Measurements from ENCODE around the gene MOCS2. TPM values are rescaled to one million over a fixed set of nuclear protein-coding genes. Genes with fewer than 3 reads are reported as not detected.

Gene MOCS2
- total and polyA plus RNA-seq, 4 donors = 25.3 to 71.0 (median 26.8) TPM

DNA sequence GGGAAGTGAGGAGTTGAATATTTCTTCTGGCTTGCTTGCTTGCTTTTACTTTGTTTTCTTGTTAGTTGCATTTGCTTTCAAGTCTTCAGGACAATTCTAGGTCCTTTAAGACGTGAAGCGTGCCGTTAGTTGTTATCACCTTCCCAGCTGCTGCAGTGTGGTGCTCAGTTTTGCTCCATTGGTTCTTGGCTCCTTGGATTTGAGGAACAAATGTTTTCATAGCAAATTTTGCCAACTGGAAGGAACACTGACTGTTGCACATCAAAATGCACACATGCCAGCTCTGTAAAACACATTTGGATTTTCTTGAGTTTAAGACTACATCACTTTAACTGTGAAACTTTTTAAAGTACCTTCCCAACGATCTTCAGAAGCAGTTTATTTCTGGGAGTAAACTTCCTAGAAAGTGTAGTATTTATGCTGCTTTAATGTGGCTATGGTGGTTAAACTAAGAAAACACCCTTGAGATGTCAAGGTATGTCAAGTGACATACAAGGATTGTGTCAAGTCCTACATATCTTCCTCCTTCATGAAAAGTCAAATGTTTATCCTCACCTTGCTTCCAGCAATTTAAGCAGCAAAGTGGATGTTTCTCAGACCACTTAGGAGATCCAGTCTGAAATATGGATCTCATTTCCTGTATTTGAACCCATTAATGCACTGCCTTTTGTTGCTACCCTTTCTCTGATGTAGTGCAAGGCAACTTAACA, 24.9 kb downstream of the MOCS2 start:
- Histone ChIP-seq H3K27me3 (ENCODE audit: control insufficient read depth in 3 of 3, insufficient read depth in 3 of 3, low read length in 2 of 3) (no peaks in the 10 kb centered on the region), H3K9ac (ENCODE audit: insufficient read depth in 1 of 2, low read length in 2 of 2) (no peak overlapping the region), H3K9me3 (ENCODE audit: control insufficient read depth in 4 of 4, insufficient read depth in 3 of 4, low read length in 3 of 4) (no peaks in the 10 kb centered on the region), H3K36me3 (ENCODE audit: control insufficient read depth in 4 of 4, insufficient read depth in 4 of 4, low read length in 4 of 4) (peaks cover 0 to 9% (median 0%) of the 10 kb centered on the region in 4 donors), H3K27ac (ENCODE audit: low read depth in 1 of 2, low read length in 1 of 2) (no peak overlapping the region), H3K4me3 (no peak overlapping the region), H3K4me1 (ENCODE audit: control insufficient read depth in 5 of 5, insufficient read depth in 5 of 5, low read length in 5 of 5) (no peaks in the 10 kb centered on the region)
- DNase-seq (peak in 1 of 3 donors; percentile 49), ATAC-seq (ENCODE audit: insufficient read depth, low FRiP score) (peak; percentile 56)
- TF ChIP-seq, protein P1, sequence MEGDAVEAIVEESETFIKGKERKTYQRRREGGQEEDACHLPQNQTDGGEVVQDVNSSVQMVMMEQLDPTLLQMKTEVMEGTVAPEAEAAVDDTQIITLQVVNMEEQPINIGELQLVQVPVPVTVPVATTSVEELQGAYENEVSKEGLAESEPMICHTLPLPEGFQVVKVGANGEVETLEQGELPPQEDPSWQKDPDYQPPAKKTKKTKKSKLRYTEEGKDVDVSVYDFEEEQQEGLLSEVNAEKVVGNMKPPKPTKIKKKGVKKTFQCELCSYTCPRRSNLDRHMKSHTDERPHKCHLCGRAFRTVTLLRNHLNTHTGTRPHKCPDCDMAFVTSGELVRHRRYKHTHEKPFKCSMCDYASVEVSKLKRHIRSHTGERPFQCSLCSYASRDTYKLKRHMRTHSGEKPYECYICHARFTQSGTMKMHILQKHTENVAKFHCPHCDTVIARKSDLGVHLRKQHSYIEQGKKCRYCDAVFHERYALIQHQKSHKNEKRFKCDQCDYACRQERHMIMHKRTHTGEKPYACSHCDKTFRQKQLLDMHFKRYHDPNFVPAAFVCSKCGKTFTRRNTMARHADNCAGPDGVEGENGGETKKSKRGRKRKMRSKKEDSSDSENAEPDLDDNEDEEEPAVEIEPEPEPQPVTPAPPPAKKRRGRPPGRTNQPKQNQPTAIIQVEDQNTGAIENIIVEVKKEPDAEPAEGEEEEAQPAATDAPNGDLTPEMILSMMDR (IDR thresholded peaks at IDR 0.05; ENCODE audit: control extremely low read depth, extremely low read depth) = no peak
- WGBS, 2 donors = 52 to 74% methylated on average over 4 of the region's 4 CpGs

DNA sequence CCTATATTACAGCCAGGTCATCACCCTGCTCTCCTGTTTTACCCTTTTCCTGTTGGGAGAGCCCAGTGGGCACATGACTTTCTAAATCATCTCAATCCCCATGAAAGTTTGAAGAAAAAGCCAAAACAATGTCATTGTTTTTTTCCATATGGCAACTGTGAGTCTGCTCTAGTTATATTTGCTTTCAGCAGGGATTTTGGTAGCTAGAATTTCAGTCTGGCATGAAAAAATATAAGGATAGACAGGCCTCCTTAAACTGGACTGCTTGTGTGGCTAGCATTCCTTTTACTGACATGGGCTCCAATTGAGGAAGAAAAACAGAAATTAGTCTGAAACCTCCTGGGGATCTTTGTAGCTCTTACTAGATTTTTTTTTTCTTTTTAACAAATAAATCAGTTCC, 25.6 kb downstream of the MOCS2 start:
- TF ChIP-seq, protein P1 (IDR thresholded peaks at IDR 0.05; ENCODE audit: control extremely low read depth, extremely low read depth) = no peak
- Histone ChIP-seq H3K9me3 (ENCODE audit: control insufficient read depth in 4 of 4, insufficient read depth in 3 of 4, low read length in 3 of 4) (no peaks in the 10 kb centered on the region), H3K4me1 (ENCODE audit: control insufficient read depth in 5 of 5, insufficient read depth in 5 of 5, low read length in 5 of 5) (no peaks in the 10 kb centered on the region), H3K27me3 (ENCODE audit: control insufficient read depth in 3 of 3, insufficient read depth in 3 of 3, low read length in 2 of 3) (no peaks in the 10 kb centered on the region), H3K36me3 (ENCODE audit: control insufficient read depth in 4 of 4, insufficient read depth in 4 of 4, low read length in 4 of 4) (peaks cover 0 to 9% (median 0%) of the 10 kb centered on the region in 4 donors), H3K9ac (ENCODE audit: insufficient read depth in 1 of 2, low read length in 2 of 2) (no peak overlapping the region), H3K4me3 (no peak overlapping the region), H3K27ac (ENCODE audit: low read depth in 1 of 2, low read length in 1 of 2) (no peak overlapping the region)
- no peak for DNase-seq
- ATAC-seq (ENCODE audit: insufficient read depth, low FRiP score) = no peak

DNA sequence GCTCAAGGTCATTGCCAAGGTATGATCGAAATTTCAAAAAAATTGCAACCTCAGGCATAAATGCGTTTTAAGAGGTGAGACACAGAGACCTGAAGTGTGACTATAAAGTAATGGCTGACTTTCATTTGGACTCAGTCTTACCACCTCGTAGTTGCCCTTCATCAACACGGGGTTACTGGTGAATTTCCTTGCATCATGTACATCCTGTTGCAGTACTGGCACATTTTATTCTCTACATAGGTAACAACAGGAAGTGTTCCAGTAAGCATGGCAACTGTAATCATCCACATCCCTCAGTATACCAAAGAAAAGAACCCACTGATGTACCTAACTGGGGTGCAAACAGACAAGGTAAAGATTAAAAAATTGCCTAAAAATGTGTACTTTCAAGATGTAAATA, 29.3 kb downstream of the MOCS2 start:
- no peak overlapping the region for H3K4me3 ChIP-seq
- TF ChIP-seq, protein P1 (IDR thresholded peaks at IDR 0.05; ENCODE audit: control extremely low read depth, extremely low read depth) = no peak
- H3K9me3 ChIP-seq (ENCODE audit: control insufficient read depth in 4 of 4, insufficient read depth in 3 of 4, low read length in 3 of 4) = no peaks in the 10 kb centered on the region
- no peaks in the 10 kb centered on the region for H3K27me3 ChIP-seq (ENCODE audit: control insufficient read depth in 3 of 3, insufficient read depth in 3 of 3, low read length in 2 of 3)
- no peak for ATAC-seq (ENCODE audit: insufficient read depth, low FRiP score)
- 81 to 82% methylated on average over 4 of the region's 4 CpGs for WGBS, 2 donors
- peaks cover 0 to 13% (median 1%) of the 10 kb centered on the region in 4 donors for H3K36me3 ChIP-seq (ENCODE audit: control insufficient read depth in 4 of 4, insufficient read depth in 4 of 4, low read length in 4 of 4)
- H3K27ac ChIP-seq (ENCODE audit: low read depth in 1 of 2, low read length in 1 of 2) = no peak overlapping the region
- no peaks in the 10 kb centered on the region for H3K4me1 ChIP-seq (ENCODE audit: control insufficient read depth in 5 of 5, insufficient read depth in 5 of 5, low read length in 5 of 5)
- H3K9ac ChIP-seq (ENCODE audit: insufficient read depth in 1 of 2, low read length in 2 of 2) = no peak overlapping the region
- DNase-seq = no peak

Data from lung (tissue), 12 donors.